ENCODE results near the gene IFNA17. TPM values are rescaled to one million over a fixed set of nuclear protein-coding genes. Genes with fewer than 3 reads are reported as not detected.
"Not testable (repeated sequence)": the region's sequence is repeated elsewhere in the genome, so short reads cannot be mapped to it uniquely, and the experiment has no call there.

Gene IFNA17
- total and polyA plus RNA-seq, 4 donors = not detected

DNA sequence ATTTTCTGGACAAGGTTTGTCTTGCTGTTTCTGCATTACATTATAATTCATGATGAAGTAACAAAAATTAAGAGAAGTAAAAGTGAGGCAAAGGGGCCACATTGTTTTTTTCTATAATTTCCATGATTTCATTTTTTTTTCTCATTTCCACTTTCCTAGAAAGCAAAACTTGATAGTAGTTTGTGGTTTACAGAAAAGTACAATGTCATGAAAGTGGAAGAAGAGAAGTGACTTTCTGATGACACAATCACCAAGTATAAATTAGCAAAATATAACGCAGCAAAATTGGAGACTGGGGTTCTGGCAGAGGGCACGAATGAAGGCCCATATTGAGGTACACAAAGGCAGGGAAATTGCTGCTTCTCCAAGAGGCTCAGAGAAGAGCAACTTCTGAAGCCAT, 16.8 kb upstream of the IFNA17 start:
- Histone ChIP-seq H3K27ac (ENCODE audit: low read depth in 1 of 2, low read length in 2 of 2) (no peak overlapping the region), H3K9me3 (ENCODE audit: control insufficient read depth in 4 of 4, low read length in 3 of 4) (no peaks in the 10 kb centered on the region), H3K36me3 (ENCODE audit: control insufficient read depth in 4 of 4, insufficient read depth in 3 of 4, low read depth in 1 of 4, low read length in 3 of 4) (no peaks in the 10 kb centered on the region), H3K4me3 (ENCODE audit: low read depth in 1 of 3, low read length in 3 of 3) (no peak overlapping the region), H3K4me1 (ENCODE audit: control insufficient read depth in 4 of 4, insufficient read depth in 4 of 4, low read length in 3 of 4) (no peaks in the 10 kb centered on the region), H3K27me3 (ENCODE audit: control insufficient read depth in 4 of 4, insufficient read depth in 4 of 4, low read length in 3 of 4) (peaks cover 0 to under 1% (median 0%) of the 10 kb centered on the region in 4 donors), H3K9ac (ENCODE audit: low read depth in 1 of 2, low read length in 2 of 2) (no peak overlapping the region)
- DNase-seq (ENCODE audit: low spot score) = no peak
- 39% methylated on average over 2 of the region's 2 CpGs for WGBS
- TF ChIP-seq SP1 (IDR thresholded peaks at IDR 0.05) = no peak
- no peak for TF ChIP-seq HNF4G (IDR thresholded peaks at IDR 0.05)
- TF ChIP-seq, protein P1, sequence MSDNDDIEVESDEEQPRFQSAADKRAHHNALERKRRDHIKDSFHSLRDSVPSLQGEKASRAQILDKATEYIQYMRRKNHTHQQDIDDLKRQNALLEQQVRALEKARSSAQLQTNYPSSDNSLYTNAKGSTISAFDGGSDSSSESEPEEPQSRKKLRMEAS (IDR thresholded peaks at IDR 0.05) = no peak
- TF ChIP-seq RXRA (IDR thresholded peaks at IDR 0.05) = no peak
- TF ChIP-seq FOXA2 (IDR thresholded peaks at IDR 0.05) = no peak
- TF ChIP-seq, protein P2, sequence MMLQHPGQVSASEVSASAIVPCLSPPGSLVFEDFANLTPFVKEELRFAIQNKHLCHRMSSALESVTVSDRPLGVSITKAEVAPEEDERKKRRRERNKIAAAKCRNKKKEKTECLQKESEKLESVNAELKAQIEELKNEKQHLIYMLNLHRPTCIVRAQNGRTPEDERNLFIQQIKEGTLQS (IDR thresholded peaks at IDR 0.05) = no peak
- TF ChIP-seq JUND (IDR thresholded peaks at IDR 0.05) = no peak
- TF ChIP-seq, protein P3, sequence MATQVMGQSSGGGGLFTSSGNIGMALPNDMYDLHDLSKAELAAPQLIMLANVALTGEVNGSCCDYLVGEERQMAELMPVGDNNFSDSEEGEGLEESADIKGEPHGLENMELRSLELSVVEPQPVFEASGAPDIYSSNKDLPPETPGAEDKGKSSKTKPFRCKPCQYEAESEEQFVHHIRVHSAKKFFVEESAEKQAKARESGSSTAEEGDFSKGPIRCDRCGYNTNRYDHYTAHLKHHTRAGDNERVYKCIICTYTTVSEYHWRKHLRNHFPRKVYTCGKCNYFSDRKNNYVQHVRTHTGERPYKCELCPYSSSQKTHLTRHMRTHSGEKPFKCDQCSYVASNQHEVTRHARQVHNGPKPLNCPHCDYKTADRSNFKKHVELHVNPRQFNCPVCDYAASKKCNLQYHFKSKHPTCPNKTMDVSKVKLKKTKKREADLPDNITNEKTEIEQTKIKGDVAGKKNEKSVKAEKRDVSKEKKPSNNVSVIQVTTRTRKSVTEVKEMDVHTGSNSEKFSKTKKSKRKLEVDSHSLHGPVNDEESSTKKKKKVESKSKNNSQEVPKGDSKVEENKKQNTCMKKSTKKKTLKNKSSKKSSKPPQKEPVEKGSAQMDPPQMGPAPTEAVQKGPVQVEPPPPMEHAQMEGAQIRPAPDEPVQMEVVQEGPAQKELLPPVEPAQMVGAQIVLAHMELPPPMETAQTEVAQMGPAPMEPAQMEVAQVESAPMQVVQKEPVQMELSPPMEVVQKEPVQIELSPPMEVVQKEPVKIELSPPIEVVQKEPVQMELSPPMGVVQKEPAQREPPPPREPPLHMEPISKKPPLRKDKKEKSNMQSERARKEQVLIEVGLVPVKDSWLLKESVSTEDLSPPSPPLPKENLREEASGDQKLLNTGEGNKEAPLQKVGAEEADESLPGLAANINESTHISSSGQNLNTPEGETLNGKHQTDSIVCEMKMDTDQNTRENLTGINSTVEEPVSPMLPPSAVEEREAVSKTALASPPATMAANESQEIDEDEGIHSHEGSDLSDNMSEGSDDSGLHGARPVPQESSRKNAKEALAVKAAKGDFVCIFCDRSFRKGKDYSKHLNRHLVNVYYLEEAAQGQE (IDR thresholded peaks at IDR 0.05) = no peak
- no peak for TF ChIP-seq RAD21 (IDR thresholded peaks at IDR 0.05)

DNA sequence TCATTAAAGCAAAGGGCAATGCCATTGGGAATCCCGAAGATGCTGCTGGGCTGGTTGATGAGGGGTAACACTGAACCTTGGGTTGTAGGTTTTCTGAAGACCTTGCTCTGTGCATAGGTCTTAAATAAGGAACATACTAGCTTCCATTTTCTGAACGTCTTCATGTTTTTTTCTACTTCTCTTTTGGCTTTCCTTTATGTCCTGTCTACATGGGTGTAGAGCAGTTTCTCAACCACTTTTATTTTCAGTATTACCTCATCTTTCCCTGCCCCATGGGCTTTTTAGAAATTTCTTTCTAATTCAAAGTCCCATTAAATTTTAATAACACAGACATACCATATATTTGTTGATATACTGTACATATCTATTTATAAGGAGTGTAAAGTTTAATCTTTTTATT, 11.9 kb upstream of the IFNA17 start, which contains the start of gene IFNA14:
TSS of gene IFNA14 (minus strand) at position 95 of the 400 bp plus-strand sequence. CDS start at position 25, 70 bp downstream.
- no peaks in the 10 kb centered on the region for H3K9me3 ChIP-seq (ENCODE audit: control insufficient read depth in 4 of 4, low read length in 3 of 4)
- H3K36me3 ChIP-seq (ENCODE audit: control insufficient read depth in 4 of 4, insufficient read depth in 3 of 4, low read depth in 1 of 4, low read length in 3 of 4) = no peaks in the 10 kb centered on the region
- H3K4me3 ChIP-seq (ENCODE audit: low read depth in 1 of 3, low read length in 3 of 3) = no peak within 1 kb of the TSS
- H3K27ac ChIP-seq (ENCODE audit: low read depth in 1 of 2, low read length in 2 of 2) = no peak within 1 kb of the TSS
- no peak for TF ChIP-seq SP1 (IDR thresholded peaks at IDR 0.05)
- TF ChIP-seq JUND (IDR thresholded peaks at IDR 0.05) = no peak
- TF ChIP-seq YY1 (IDR thresholded peaks at IDR 0.05) = no peak
- TF ChIP-seq HNF4G (IDR thresholded peaks at IDR 0.05) = no peak
- no peak for TF ChIP-seq RXRA (IDR thresholded peaks at IDR 0.05)
- no peak for TF ChIP-seq EGR1 (IDR thresholded peaks at IDR 0.05; ENCODE audit: low read depth in 2 of 2)
- TF ChIP-seq, protein P4, sequence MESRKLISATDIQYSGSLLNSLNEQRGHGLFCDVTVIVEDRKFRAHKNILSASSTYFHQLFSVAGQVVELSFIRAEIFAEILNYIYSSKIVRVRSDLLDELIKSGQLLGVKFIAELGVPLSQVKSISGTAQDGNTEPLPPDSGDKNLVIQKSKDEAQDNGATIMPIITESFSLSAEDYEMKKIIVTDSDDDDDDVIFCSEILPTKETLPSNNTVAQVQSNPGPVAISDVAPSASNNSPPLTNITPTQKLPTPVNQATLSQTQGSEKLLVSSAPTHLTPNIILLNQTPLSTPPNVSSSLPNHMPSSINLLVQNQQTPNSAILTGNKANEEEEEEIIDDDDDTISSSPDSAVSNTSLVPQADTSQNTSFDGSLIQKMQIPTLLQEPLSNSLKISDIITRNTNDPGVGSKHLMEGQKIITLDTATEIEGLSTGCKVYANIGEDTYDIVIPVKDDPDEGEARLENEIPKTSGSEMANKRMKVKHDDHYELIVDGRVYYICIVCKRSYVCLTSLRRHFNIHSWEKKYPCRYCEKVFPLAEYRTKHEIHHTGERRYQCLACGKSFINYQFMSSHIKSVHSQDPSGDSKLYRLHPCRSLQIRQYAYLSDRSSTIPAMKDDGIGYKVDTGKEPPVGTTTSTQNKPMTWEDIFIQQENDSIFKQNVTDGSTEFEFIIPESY (IDR thresholded peaks at IDR 0.05) = no peak
- TF ChIP-seq TAF1 (conservative IDR thresholded peaks at IDR 0.05) = no peak
- TF ChIP-seq, protein P2 (IDR thresholded peaks at IDR 0.05) = no peak
- no peak for TF ChIP-seq FOXA2 (IDR thresholded peaks at IDR 0.05)
- DNase-seq (ENCODE audit: low spot score) = no peak
- WGBS = 68% methylated on average over 2 of the region's 2 CpGs
- H3K4me1 ChIP-seq (ENCODE audit: control insufficient read depth in 4 of 4, insufficient read depth in 4 of 4, low read length in 3 of 4) = no peaks in the 10 kb centered on the region
- H3K27me3 ChIP-seq (ENCODE audit: control insufficient read depth in 4 of 4, insufficient read depth in 4 of 4, low read length in 3 of 4) = no peaks in the 10 kb centered on the region
- no peak within 1 kb of the TSS for H3K9ac ChIP-seq (ENCODE audit: low read depth in 1 of 2, low read length in 2 of 2)

DNA sequence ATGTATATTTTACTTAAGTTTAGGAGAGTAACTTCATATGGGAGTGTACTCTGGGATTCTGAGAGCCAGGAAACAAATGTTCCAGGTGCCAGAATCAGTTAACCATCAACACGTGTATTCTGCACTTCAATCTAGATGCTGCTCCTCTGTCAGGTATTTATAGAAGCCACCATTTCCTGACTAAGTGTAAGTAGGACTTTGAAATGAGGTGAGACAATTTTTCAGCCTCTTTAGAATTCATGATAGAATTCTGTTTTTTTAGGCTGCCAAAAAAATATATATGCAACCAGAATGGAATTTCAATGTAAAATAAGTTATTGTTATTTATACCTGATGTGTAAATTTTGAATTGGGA, 8.3 kb upstream of the IFNA17 start:
- H3K27ac ChIP-seq (ENCODE audit: low read depth in 1 of 2, low read length in 2 of 2); H3K9ac ChIP-seq (ENCODE audit: low read depth in 1 of 2, low read length in 2 of 2); H3K27me3 ChIP-seq (ENCODE audit: control insufficient read depth in 4 of 4, insufficient read depth in 4 of 4, low read length in 3 of 4); H3K36me3 ChIP-seq (ENCODE audit: control insufficient read depth in 4 of 4, insufficient read depth in 3 of 4, low read depth in 1 of 4, low read length in 3 of 4); H3K9me3 ChIP-seq (ENCODE audit: control insufficient read depth in 4 of 4, low read length in 3 of 4); DNase-seq (ENCODE audit: low spot score); H3K4me1 ChIP-seq (ENCODE audit: control insufficient read depth in 4 of 4, insufficient read depth in 4 of 4, low read length in 3 of 4); H3K4me3 ChIP-seq (ENCODE audit: low read depth in 1 of 3, low read length in 3 of 3): not testable (repeated sequence)
- WGBS = 19% methylated on average over 1 of the region's 1 CpG

Data from liver (tissue), 9 donors.